ENCODE results near the gene HAO2.
A peak's percentile ranks its signal among the peaks of the same experiment; 100 is the strongest.

DNA sequence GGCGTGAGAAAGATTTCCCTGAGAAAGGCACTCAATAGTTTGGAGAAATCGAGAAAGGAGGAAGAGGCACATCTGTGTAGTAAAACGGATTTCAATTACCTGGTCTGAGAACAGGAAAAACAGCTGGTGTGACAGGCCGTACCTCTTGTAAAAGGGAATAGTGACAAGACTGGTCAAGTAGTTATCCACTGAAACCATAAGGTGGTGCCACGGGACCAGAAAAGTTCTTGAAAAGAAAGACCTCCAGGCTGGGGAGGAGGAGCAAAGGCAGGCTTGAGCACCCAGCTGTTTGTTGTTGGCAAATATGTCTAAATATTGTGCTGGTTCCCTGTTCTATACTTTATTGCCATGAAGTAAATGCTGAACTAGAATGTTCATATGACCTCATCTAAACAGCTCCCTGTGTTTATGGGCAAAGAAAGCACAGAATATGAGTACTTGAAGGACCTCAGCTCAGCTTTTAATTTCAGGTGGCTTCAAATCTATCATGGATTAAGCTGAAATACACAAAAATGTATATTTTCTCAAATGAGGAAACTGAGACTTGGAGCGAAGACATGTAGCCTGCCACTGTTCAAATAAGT is 4.0 kb downstream of the HAO2 start:
- no peak for TF ChIP-seq EP300 (IDR thresholded peaks at IDR 0.05; ENCODE audit: borderline replicate concordance)
- TF ChIP-seq TAF1 (IDR thresholded peaks at IDR 0.05; ENCODE audit: low read depth), result no peak
- TF ChIP-seq RAD21 (IDR thresholded peaks at IDR 0.05; ENCODE audit: low read depth), result peak; percentile 37; the same call in 1 of the 2 replicates
- TF ChIP-seq, protein P1, sequence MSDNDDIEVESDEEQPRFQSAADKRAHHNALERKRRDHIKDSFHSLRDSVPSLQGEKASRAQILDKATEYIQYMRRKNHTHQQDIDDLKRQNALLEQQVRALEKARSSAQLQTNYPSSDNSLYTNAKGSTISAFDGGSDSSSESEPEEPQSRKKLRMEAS (IDR thresholded peaks at IDR 0.05), result no peak
- no peak for TF ChIP-seq CREB1 (IDR thresholded peaks at IDR 0.05; ENCODE audit: low read depth)
